HUDEP-2 (cell line): Measurements from ENCODE around the gene RAD54L.
"Not testable (repeated sequence)": the region's sequence is repeated elsewhere in the genome, so short reads cannot be mapped to it uniquely, and the experiment has no call there.

Experiments used
- DNase-seq, 76 experiments: peaks; one replicate each; lab custom pipeline; 2025; ENCODE audit not compliant: unreplicated experiment in 76 of 76; lab: John Stamatoyannopoulos, UW

Gene RAD54L

DNA sequence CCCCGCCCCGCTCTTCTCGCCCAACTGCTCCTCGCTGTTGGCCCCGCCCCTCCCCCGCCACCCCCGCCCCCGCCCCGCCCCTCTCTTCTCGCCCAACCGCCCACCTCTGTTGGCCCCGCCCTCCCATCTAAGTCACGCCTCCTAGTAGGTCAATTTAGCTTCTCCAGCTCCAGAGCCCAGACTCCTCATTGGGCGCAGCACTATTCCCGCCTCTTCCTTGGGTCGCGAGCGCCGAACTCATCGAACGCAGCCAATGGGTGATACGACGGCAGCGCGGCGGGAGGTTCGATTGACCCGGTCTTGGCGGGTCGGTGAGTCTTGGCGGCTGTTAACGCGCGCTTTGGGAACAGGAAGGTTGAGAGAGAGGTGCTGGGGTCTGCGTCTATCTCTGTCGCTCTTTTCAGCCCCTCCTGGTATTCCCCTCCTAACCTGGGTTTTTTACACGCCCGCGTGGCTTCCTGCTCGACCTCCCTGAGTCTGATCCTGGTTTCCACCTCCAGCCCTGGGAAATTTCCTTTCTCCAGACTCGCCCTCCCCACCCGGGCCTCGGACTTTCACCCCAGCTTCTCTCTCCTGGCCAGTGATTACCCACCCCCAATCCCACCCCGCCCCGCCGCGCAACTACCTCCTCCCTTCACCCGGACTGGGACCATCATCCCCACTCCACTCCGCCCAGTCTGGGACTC, at the start of gene RAD54L:
Gene RAD54L (plus strand): TSS at position 328 of the 686 bp plus-strand sequence. CDS start 643 bp downstream, outside the sequence.
- DNase-seq = peak; percentile 61 to 100 (median 97)

DNA sequence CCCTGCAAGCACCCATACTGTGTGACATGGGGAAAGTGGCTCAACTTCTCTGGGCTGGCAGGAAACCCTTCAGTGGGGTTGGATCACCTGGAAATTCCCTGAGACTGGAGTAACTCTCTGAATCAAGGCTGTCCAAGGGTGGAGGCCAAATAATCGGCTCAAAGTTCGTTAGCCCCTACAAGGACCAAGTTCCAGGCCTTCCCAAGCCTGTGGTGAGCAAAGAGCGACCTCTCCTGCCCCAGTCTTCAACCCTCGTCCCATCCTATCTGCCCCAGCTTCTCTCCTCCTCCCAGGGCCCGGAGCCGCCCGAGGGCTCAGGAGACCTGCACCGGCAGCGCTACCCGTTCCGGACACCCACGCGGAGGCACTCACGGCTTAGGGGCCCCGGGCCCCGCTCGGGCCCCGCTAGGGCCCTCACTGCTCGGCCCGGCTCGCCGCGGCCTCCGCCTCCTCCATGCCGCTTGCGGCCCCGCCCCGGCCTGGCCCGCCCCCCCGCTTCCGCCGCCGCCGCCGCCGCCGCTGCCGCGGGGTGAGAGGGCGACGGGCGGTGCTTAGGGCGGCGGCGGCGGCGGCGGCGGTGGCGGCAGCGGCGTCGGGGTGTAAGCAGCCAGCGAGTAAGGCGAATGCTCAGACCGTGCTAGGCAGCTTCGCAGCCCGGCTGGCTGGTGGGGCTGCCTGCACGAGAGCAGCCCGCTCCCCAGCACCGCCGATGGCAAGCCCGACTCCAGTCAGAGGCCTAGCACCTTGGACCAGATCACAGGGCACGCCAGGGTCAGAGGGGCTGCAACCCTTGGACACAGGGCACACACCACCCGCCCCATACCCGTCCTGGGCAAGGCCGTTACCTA, 49.4 kb upstream of the RAD54L start, which contains the start of gene POMGNT1:
Gene POMGNT1 (minus strand): TSS at position 471 of the 848 bp plus-strand sequence. CDS start 613 bp downstream, outside the sequence.
- peak in 53 of 76 experiments; percentile 5 to 67 (median 42) for DNase-seq

DNA sequence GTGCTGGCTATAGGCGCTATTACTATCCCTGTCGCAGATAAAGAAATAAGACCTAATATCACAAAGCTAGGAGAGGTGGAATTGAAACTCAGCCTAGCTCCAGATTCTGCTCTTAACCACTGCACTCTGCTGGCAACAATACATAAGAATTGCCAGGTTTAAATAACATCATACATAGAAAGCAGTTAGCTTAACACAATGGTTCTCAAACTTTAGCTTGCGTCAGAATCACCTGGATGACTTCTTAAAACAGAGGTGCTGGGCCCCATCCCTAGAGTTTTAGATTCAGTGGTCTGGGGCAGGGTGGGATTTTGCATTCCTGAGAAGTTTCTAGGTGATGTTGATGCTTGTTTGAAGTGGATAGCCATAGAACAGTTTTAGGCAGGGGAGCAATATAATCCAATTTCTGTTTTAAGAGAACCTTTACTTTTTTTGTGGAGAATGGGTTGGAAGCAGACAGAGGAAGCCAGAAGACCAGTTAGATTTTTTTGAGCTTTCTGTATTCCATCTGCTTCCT, 48.3 kb upstream of the RAD54L start:
- no peak for DNase-seq

DNA sequence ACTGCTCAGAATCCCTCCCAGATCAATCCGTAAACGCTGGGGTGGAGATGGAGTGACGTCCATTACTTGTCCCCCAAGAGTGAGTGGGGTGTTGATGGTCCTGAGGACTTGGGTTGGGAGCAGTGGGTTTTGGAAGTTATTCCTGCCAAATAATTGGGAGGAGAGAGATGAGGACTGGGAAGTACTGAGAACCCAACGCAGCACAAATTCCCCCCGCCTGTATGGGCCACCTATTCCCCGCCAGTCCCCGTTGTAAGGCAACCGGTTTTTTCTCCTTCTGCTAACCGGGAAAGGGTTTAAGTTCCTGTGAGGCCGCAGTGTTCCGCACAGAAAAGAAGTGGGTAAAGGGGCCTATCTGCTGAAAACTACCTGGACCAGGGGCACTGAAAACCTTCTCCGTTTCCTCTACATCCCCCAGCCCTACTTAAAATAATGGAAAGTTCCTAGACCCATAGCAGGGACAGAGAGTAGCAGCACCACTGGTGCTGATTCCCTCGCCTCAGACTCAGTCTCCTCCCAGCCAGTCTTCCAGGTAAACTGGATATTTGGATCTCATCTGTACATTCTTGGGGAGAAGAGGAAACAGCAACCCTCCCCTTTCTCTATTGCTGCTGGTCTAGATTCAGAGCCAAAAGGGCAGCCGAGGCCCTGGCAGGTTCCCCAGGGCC, 43.7 kb upstream of the RAD54L start:
- DNase-seq = no peak

DNA sequence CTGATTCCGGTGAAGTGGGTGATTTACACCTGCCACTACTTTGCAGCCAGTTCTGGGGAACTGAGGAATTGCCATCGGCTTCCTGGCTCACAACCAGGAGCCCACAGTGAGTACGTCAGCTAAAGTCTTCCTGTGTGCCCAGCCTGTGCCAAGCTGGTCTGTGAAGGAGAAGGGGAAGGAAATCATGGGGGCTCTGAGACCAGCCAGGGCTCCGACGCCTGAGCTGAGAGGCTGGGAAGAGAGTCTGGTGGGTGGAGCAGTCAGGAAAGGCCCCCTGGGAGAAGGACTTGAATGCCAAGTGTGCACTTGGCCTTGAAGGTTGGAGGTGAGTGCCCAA, 43.2 kb upstream of the RAD54L start:
- no peak for DNase-seq

DNA sequence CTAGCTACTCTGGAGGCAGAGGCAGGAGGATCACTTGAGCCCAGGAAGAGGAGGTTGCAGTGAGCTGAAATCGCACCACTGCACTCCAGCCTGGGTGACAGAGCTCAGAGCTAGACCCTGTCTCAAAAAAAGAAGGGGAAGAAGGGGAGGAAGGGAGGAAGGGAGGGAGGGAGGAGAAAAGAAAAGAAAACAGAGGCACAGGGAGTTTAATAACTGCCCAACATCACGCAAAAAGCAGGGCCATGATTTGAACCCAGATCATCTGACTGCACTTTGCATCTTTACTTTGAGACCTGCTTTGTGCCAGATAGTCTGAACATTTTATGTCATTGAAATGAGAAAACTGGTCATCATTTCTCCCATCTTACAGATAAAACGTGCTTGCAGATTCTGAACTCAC, 42.4 kb upstream of the RAD54L start:
- DNase-seq = no peak

DNA sequence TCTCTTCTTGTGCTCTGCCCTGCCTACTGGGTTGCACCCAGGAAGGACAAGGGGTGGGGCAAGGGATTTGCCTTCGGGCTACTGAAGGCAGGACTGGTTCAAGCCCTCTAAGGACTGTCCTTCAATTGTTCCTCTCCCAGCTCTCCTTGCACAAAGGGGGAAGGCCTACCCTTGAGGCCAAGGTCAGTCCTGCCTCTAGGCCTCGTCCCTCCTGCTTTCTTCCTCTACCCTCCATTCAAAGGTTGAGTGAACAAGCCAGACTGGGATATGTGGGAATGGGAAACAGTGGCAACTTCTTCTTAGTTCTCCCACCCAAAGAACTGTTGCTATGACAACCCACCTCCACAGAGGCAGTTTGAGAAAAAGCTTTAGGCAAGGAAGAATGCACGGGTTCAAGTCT, 41.8 kb upstream of the RAD54L start:
- DNase-seq = no peak

DNA sequence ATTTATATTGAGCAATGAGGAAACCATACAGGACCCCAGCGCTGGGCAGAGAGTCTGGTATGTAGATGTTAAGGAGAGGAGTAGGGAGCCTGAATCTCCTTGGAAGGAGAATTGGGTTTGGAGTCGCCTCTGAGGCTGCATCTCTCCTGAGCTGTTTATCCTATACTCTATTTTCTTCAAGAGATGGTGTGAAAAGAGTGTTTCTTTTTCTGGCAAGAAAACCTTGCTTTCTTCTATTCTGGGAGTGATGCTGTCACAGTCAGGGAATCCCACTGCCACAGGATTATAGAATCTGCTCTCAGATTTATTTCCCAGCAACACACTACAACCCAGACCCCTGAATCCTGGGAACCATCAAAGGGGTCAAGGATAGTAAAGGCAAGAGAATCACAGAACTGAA, 41.2 kb upstream of the RAD54L start:
- no peak for DNase-seq

DNA sequence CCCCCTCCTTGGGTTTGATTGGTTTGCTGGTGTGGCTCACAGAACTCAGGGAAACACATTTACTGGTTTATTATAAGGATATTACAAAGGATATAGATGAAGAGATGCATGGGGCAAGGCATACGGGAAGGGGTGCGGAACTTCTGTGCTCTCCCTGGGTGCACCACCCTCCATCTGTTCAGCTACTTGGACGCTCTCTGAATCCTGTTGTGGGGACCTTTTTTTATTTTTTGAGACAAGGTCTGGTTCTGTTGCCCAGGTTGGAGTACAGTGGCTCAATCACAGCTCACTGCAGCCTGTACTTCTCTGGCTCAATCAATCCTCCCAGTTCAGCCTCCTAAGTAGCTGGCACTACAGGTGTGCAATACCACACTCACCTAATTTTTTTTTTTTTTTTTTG, 37.0 kb upstream of the RAD54L start:
- no peak for DNase-seq

DNA sequence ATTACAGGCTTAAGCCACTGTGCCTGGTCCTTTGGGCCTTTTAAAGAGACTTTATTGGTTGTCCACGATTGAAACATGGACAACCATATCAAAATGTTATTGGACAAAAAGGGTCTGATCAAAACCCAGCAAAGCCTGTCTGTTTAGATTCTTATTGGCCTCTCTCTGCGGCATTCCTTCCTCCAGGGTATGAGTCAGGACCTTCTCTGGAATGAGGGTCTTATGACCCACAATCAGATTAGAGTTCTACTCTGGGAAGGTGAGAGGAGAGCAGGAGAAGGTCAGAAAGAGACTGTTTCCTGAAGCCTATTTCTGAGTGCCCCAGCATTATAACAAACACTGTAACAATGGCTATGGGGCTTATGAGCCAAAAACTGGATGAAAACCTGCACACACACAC, 36.5 kb upstream of the RAD54L start:
- no peak for DNase-seq

DNA sequence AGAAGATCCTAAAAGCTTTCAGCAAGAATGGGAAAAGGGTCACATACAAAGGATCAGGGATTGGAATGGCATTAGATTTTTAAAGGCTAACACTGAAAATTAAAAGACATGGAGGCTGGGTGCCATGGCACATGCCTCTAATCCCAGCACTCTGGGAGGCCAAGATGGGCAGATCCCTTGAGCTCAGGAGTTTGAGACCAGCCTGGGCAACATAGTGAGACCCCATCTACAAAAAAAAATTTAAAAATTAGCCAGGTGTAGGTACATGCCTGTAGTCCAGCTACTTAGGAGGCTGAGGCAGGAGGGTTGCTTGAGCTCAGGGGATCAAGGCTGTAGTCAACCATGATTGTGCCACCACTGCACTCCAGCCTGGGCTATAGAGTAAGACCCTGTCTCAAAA, 32.1 kb upstream of the RAD54L start:
- no peak for DNase-seq

DNA sequence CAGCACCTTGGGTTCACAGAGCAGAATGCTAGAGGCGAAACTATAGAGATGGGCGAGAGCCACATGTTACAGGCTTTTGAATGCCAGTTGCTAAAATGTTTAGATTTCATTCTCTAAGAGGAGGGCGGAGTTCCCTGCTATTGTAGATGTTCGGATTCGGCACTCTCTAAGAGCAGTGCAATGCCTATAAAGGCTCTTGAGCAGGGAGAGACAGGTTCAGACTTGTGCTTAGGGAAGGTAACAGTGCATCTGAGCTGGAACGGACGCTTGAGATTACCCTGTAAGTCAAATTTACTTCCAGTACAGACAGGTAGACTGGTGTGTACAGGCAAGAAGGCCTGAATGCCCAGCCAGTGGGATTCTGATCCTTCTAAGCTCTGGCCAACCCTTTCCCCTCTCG, 29.1 kb upstream of the RAD54L start:
- DNase-seq = no peak

DNA sequence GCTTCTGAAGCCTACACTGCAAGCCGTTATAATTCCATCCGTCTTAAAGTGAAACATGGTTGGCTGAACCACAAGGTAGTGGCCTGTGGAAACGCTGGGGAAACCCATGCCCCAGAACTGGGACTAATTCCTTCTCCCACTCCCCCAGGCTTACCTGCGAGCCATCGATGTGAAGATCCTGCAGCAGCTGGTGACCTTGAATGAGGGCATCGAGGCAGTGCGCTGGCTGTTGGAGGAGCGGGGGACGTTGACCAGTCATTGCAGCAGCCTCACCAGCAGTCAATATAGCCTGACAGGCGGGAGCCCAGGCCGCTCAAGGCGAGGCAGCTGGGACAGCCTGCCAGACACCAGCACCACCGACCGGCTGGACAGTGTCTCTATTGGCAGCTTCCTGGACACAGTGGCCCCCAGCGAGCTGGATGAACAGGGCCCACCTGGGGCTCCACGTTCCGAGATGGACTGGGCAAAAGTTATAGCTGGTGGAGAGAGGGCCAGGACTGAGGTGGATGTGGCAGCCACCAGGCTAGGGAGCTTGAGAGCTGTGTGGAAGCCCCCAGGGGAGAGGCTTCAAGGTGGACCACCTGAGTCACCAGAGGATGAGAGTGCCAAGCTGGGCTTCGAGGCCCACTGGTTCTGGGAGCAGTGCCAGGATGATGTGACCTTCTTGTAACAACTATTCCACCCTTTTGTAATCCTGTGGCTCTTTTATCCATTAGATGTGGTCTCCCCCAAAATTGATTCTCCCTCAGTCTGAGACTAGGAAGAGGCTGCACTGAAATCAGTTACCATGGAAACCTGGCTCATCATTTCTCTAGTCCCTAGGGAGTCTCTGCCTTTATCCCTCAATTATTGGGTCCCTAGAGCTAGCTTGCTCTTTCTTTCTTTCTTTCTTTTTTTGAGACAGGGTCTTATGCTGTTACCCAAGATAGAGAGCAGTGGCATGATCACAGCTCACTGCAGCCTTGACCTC, 27.7 kb upstream of the RAD54L start:
- DNase-seq = no peak

DNA sequence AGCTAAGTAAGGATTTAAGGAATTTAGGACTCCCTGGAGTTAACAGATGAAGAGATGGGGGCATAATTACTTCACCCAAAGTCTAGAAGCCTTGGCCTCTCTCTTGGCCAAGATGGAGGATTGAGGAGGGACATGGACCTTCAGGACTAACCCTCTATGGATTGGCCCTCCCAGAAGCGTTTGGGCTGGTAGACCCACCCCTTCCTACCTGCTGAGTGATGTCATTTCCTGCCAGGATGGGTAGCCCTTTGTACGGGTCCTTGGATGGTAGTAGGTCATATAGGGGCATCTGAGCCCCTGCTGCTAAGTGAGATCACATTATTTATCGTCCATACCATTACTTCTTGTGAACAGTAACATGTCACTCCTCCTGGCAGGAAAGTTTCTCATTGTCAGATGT, 26.8 kb upstream of the RAD54L start:
- no peak for DNase-seq

DNA sequence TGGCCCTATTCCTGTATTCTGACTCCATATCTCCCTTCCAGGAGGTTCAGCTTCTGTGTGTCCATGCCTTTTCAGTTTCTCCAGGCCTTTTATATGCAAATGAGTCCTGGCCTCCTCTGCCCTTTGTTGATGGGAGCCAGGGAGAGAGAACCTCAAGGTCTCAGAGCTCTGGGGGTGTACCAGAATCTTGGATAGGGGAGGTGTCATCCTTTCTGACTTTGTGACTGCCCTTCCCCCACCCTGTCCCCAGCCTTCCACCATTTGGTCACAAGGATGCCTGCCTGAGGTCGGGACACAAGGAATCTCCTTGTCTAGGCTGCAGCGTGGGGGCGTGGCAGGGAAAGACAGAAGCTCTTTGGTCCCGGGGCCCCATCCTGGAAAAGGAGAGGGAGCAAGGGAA, 25.8 kb upstream of the RAD54L start:
- DNase-seq = no peak

DNA sequence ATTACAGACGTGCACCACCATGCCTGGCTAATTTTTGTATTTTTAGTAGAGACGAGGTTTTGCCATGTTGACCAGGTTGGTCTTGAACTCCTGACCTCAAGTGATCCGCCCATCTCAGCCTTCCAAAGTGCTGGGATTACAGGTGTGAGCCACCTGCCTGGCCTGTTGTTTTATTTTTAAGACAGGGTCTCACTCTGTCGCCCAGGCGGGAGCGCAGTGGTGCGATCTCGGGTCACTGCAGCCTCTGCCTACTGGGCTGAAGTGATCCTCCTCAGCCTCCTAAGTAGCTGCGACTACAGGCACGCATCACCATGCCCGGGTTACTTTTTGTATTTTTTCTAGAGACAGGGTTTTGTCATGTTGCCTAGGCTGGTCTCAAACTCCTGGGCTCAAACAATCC, 24.5 kb upstream of the RAD54L start:
- DNase-seq = not testable (repeated sequence)

DNA sequence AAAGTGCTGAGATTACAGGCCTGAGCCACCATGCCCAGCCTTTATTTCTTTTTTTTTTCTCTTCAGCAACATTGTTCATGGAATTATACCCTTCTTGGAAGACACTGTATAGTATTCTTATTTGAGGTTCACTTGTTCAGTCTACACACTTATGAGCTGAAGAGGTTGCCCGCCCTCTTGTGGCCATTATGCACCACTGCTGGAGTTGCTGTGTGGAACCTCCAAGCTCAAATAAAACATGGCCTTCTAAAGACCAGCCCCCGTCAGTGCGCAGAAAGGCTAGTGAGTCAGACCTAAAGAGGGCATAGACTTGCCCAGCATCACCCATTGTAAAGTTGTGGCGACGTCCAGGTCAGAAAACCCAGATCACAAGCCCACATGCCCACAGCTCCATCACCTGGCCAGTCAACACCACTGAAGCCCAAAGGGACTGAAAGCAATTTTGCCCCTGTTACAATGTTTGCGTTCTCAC, 24.1 kb upstream of the RAD54L start:
- peak in 62 of 76 experiments; percentile 5 to 70 (median 36) for DNase-seq

DNA sequence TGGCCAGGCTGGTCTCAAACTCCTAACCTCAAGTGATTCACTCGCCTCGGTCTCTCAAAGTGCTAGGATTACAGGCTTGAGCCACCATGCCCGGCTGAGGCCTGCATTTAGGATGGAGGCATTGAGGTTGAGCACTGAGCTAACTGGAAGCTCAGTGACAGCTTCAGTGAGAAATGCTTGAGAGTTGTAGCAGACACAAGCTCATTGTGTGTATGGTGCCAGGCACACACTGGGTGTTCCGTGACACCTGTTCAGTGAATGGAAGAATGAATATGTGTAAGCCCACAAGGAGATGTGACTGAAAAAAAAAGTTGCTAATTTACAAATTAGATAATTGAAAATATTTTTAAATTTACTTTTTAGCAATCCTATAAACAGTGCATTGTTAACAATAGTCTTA, 22.6 kb upstream of the RAD54L start:
- DNase-seq = no peak

DNA sequence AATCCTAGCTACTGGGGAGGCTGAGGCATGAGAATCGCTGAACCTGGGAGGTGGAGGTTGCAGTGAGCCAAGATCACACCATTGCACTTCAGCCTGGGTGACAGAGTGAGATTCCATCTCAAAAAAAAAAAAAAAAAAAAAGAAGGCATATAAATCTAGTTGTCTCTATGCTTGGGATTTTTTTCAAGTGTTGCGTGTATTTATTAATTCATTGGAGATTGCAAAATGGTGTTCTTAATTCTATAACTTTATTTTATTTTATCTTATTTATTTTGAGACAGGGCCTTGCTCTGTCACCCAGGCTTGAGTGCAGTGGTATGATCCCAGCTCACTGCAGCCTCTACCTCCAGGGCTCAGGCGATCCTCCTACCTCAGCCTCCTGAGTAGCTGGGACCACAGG, 16.3 kb upstream of the RAD54L start:
- DNase-seq = not testable (repeated sequence)

DNA sequence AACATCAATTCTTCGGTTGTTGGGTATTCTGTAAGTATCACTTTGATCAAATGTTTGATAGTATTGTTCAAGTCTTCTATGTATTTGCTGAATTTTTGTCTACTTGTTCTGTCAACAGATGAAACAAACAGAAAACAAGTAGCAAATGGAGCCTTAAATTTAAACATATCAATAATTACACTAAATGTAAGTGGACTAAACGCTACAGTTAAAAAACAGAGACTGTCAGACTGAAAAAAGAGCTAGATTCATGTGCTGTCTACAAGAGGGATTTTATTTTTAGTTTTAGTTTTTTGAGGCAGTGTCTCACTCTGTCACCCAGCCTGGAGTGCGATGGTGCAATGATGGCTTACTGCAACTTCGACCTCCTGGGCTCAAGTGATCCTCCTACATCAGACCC, 10.7 kb upstream of the RAD54L start:
- DNase-seq = no peak
